ENCODE measurements around the gene GRHL1. TPM values are rescaled to one million over a fixed set of nuclear protein-coding genes. Genes with fewer than 3 reads are reported as not detected.
A peak's percentile ranks its signal among the peaks of the same experiment; 100 is the strongest.

The GRHL1 gene
- total RNA-seq, 1 experiment from 2014 or later: 2.5 TPM

DNA sequence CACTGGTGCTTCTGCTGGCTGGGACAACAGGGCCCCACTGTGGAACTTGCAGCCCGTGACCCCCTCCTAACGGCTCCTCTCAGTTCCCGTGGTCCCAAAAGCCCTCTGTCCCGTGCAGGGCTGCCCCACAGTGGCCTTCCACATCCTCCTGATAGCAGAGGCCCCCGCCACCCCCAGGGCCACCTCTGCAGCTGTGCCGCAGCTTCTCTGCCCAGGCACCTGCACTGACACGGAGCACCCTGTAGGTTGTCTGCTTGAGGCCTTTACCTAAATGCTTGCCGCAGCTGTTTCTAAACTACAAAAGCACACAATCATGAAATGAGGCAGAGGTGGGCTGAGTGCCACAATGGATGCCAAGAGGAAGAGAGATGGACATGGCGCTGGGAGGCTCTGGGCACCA, 13.5 kb upstream of the GRHL1 start:
- Histone ChIP-seq H3K23me2 (ENCODE audit: insufficient read length, low read depth, low read length, poor library complexity, severe bottlenecking) (no peaks in the 10 kb centered on the region), H4K5ac (ENCODE audit: insufficient read length, low read depth, low read length) (no peak overlapping the region), H3T11ph (ENCODE audit: low read length) (no peak overlapping the region), H2BK12ac (ENCODE audit: insufficient read length, low read depth, low read length) (no peak overlapping the region), H3K27ac (ENCODE audit: insufficient read length, low read depth, low read length) (no peak overlapping the region), H3K4ac (ENCODE audit: low read depth, low read length) (no peak overlapping the region), H3K18ac (ENCODE audit: insufficient read length, low read depth, low read length) (no peak overlapping the region), H3K79me1 (ENCODE audit: insufficient read depth, low read depth, low read length, poor library complexity, severe bottlenecking) (no peaks in the 10 kb centered on the region), H3K79me2 (ENCODE audit: insufficient read depth, low read length) (no peaks in the 10 kb centered on the region), H3K14ac (ENCODE audit: insufficient read depth, low read length) (no peak overlapping the region), H3K27me3 (ENCODE audit: insufficient read depth, low read length) (no peaks in the 10 kb centered on the region), H3K9me3 (ENCODE audit: control insufficient read depth, low read depth, low read length) (no peaks in the 10 kb centered on the region), H2AFZ (ENCODE audit: low read length) (no peak overlapping the region), H4K91ac (ENCODE audit: insufficient read length, low read depth, low read length) (no peak overlapping the region), H3K4me1 (ENCODE audit: insufficient read depth, low read length) (no peaks in the 10 kb centered on the region), H3K4me2 (ENCODE audit: insufficient read depth, insufficient read length, low read length) (no peak overlapping the region), H2BK120ac (ENCODE audit: low read depth, low read length, poor library complexity, severe bottlenecking) (no peak overlapping the region), H3K56ac (ENCODE audit: insufficient read length, low read depth, low read length) (no peak overlapping the region), H4K20me1 (ENCODE audit: control insufficient read depth, insufficient read depth, insufficient read length) (no peaks in the 10 kb centered on the region), H2AK5ac (ENCODE audit: insufficient read length, low read length) (no peak overlapping the region), H3K9ac (ENCODE audit: extremely low read depth, insufficient read length, low read length) (no peak overlapping the region), H4K8ac (replicated peaks; ENCODE audit: insufficient read length, low read depth, low read length) (no peak overlapping the region), H2BK20ac (ENCODE audit: low read depth, low read length, poor library complexity, severe bottlenecking) (no peak overlapping the region), H2BK15ac (ENCODE audit: low read depth, low read length) (no peak overlapping the region), H2BK5ac (ENCODE audit: insufficient read length, low read length) (no peak overlapping the region), H3K23ac (ENCODE audit: insufficient read length, low read depth, low read length) (no peak overlapping the region)
- DNase-seq: peak; percentile 45
- Mint-ChIP-seq H3K4me3 (no peak overlapping the region), H3K27ac (peak overlapping the region in 2 of 3 experiments; percentile 73 to 84; a peak in 2 of 7 replicates), H3K27me3 (ENCODE audit: low read depth) (no peaks in the 10 kb centered on the region; the same call in 1 of the 2 replicates), H3K4me1 (peaks cover 11 to 24% of the 10 kb centered on the region in 2 experiments; a peak in 3 of 4 replicates), H3K36me3 (ENCODE audit: insufficient read depth in 1 of 3, low read depth in 3 of 3) (peaks cover 9 to 28% (median 23%) of the 10 kb centered on the region in 3 experiments; a peak in 6 of 7 replicates), H3K9me3 (peaks cover 0 to 2% of the 10 kb centered on the region in 2 experiments; a peak in 1 of 5 replicates)
- no CpG with 5 or more reads among the region's 9 CpGs for WGBS (ENCODE audit: extremely low coverage, insufficient read length, low lambda C conversion rate)
- 0 out of 3 replicates have a peak, but pooled peaks have one; percentile 22 for TF ChIP-seq CTCF (conservative IDR thresholded peaks at IDR 0.05)
